ENCODE data around the gene LTBR.

GRCh38 chr12:6383572-6384498 lies at the start of gene LTBR:
- TF ChIP-seq ZNF121 (tag by site-specific recombination; IDR thresholded peaks at IDR 0.05), result no peak
- TF ChIP-seq CTCF (tag by site-specific recombination; IDR thresholded peaks at IDR 0.05), result no peak
- no peak for TF ChIP-seq YY1 (tag by site-specific recombination; IDR thresholded peaks at IDR 0.05)
- TF ChIP-seq ZNF513 (tag by site-specific recombination; IDR thresholded peaks at IDR 0.05), result no peak
- TF ChIP-seq ZBTB26 (tag by site-specific recombination; optimal IDR thresholded peaks at IDR 0.05), result no peak
- no peak for TF ChIP-seq ZNF776 (tag by site-specific recombination; IDR thresholded peaks at IDR 0.05; ENCODE audit: borderline replicate concordance)
- TF ChIP-seq ZBTB8A (tag by site-specific recombination; IDR thresholded peaks at IDR 0.05), result no peak
- TF ChIP-seq ZNF223 (tag by site-specific recombination; IDR thresholded peaks at IDR 0.05), result no peak
- TF ChIP-seq SP2 (tag by site-specific recombination; IDR thresholded peaks at IDR 0.05), result no peak
- no peak for TF ChIP-seq ZNF138 (tag by site-specific recombination; IDR thresholded peaks at IDR 0.05; ENCODE audit: borderline replicate concordance)
- TF ChIP-seq ZSCAN18 (tag by site-specific recombination; IDR thresholded peaks at IDR 0.05), result no peak
- no peak for TF ChIP-seq TRIM28 (IDR thresholded peaks at IDR 0.05; ENCODE audit: borderline replicate concordance, low read length)
- TF ChIP-seq ZNF362 (tag by site-specific recombination; IDR thresholded peaks at IDR 0.05), result no peak
